Erythroblast (primary cell): Measurements from ENCODE around the gene U2AF2.
"Not testable (repeated sequence)": the region's sequence is repeated elsewhere in the genome, so short reads cannot be mapped to it uniquely, and the experiment has no call there.

ENCODE experiments used
- DNase-seq, 2 experiments: peaks; one replicate each; lab custom pipeline; 2025; lab: John Stamatoyannopoulos, UW
- GATA1 ChIP-seq: IDR thresholded peaks from 2 replicates; pipeline ENCODE4 v1.6.1; 2011; ENCODE audit warnings: low read depth, mild to moderate bottlenecking, control low read depth, low read length, moderate library complexity
- POLR2A ChIP-seq: IDR thresholded peaks from 2 replicates; pipeline ENCODE4 v1.6.1; 2011; ENCODE audit warnings: mild to moderate bottlenecking, low read length

Gene U2AF2

GRCh38 chr19:55705972-55706371 is 51.1 kb downstream of the U2AF2 start:
- TF ChIP-seq POLR2A: no peak
- no peak for TF ChIP-seq GATA1
- DNase-seq: no peak

- DNase-seq: no peak
- TF ChIP-seq GATA1 (no peak), POLR2A (no peak)
Measured at GRCh38 chr19:55711719-55712118, 56.9 kb downstream of the U2AF2 start.

GRCh38 chr19:55712804-55713631 is 58.2 kb downstream of the U2AF2 start:
- TF ChIP-seq GATA1: no peak
- no peak for TF ChIP-seq POLR2A
- no peak for DNase-seq

DNA sequence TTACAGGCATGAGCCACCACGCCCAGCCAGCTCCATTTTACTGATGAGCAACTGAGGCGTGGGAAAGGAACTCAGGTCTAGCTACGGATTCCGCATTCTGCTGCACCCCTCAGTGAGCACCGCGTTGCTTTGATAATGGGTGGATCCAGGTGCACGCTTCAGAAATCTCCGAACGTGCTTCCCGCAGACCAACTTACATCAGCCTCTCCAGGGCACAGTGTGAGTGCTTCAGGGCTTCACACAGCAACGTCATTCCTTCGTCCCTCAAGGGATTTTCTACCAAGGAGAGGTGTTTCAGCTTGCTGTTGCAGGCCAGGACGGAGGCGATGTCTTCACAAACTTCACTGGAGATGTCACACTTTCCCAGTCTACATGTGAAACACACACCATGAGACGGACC is 61.7 kb downstream of the U2AF2 start:
- TF ChIP-seq GATA1 (no peak), POLR2A (no peak)

GRCh38 chr19:55717251-55717650 is 62.4 kb downstream of the U2AF2 start:
- no peak for DNase-seq
- TF ChIP-seq GATA1 (no peak), POLR2A (no peak)

More for the DNA sequence above, 61.7 kb downstream of the U2AF2 start:
- no peak for DNase-seq

GRCh38 chr19:55717879-55718711 is 63.3 kb downstream of the U2AF2 start:
- DNase-seq: not testable (repeated sequence)

- no peak for DNase-seq
- TF ChIP-seq GATA1: no peak
- TF ChIP-seq POLR2A: no peak
Measured at GRCh38 chr19:55720214-55720746, 65.4 kb downstream of the U2AF2 start.

- TF ChIP-seq GATA1 (no peak), POLR2A (no peak)
- no peak for DNase-seq
Measured at GRCh38 chr19:55720801-55721200, 66.0 kb downstream of the U2AF2 start.

- TF ChIP-seq GATA1 (no peak), POLR2A (no peak)
- no peak for DNase-seq
Measured at GRCh38 chr19:55723491-55723890, 68.7 kb downstream of the U2AF2 start.
